HepG2 (cell line): ENCODE data around the gene ARF5. TPM values are rescaled to one million over a fixed set of nuclear protein-coding genes. Genes with fewer than 3 reads are reported as not detected.

Experiments
- ATF1 ChIP-seq: IDR thresholded peaks from 2 replicates; pipeline ENCODE4 v1.6.1; 2016; ENCODE audit warnings: mild to moderate bottlenecking, control low read depth
- BATF2 ChIP-seq: sonication (generic); formaldehyde crosslinking; IDR thresholded peaks from 2 replicates; pipeline ENCODE4 v1.8.0; 2022; ENCODE audit warnings: mild to moderate bottlenecking, missing genetic modification reagents, moderate library complexity
- CREB1 ChIP-seq, 2 experiments: fragments of 450-650 bp in 1 of 2; IDR thresholded peaks; 2 replicates each; pipeline ENCODE4 v1.6.1; 2016 to 2017; ENCODE audit warnings: control low read depth in 1 of 2, mild to moderate bottlenecking in 1 of 2, missing compliant biosample characterization in 1 of 2, missing genetic modification characterization in 1 of 2
- E2F5 ChIP-seq: sonication (generic); formaldehyde crosslinking; conservative IDR thresholded peaks from 2 replicates; pipeline ENCODE4 v1.4.0; 2020; ENCODE audit warnings: missing genetic modification reagents
- GPN1 ChIP-seq: sonication (generic); formaldehyde crosslinking; IDR thresholded peaks from 2 replicates; pipeline ENCODE4 v1.5.1; 2020; ENCODE audit warnings: missing genetic modification reagents, borderline replicate concordance
- HDAC1 ChIP-seq: sonication (generic); formaldehyde crosslinking; IDR thresholded peaks from 2 replicates; pipeline ENCODE4 v1.5.1; 2020; ENCODE audit warnings: mild to moderate bottlenecking, missing genetic modification reagents
- NFYB ChIP-seq: sonication (generic); formaldehyde crosslinking; IDR thresholded peaks from 2 replicates; pipeline ENCODE4 v1.4.0; 2020; ENCODE audit warnings: missing genetic modification reagents
- PHF21A ChIP-seq: sonication (generic); formaldehyde crosslinking; IDR thresholded peaks from 2 replicates; pipeline ENCODE4 v1.5.0; 2020; ENCODE audit warnings: mild to moderate bottlenecking, missing genetic modification reagents
- RNF219 ChIP-seq: sonication (generic); formaldehyde crosslinking; IDR thresholded peaks from 2 replicates; pipeline ENCODE4 v1.5.0; 2020; ENCODE audit warnings: mild to moderate bottlenecking, missing genetic modification reagents
- SETDB1 ChIP-seq: sonication (generic); formaldehyde crosslinking; IDR thresholded peaks from 2 replicates; pipeline ENCODE4 v1.5.1; 2020; ENCODE audit warnings: missing genetic modification reagents, mild to moderate bottlenecking, borderline replicate concordance
- SNAPC5 ChIP-seq: sonication (generic); formaldehyde crosslinking; IDR thresholded peaks from 2 replicates; pipeline ENCODE4 v1.8.1; 2023; ENCODE audit warnings: mild to moderate bottlenecking, missing genetic modification reagents, borderline replicate concordance
- THAP9 ChIP-seq: sonication (generic); formaldehyde crosslinking; IDR thresholded peaks from 2 replicates; pipeline ENCODE4; 2020; ENCODE audit warnings: missing genetic modification reagents, mild to moderate bottlenecking, borderline replicate concordance
- ZFP36 ChIP-seq: fragments of 150-350 bp; IDR thresholded peaks from 2 replicates; pipeline ENCODE4 v1.6.1; 2018; ENCODE audit warnings: borderline replicate concordance, low read length, low read depth; ENCODE audit not compliant: partially characterized antibody
- ZFX ChIP-seq: sonication (generic); formaldehyde crosslinking; IDR thresholded peaks from 2 replicates; pipeline ENCODE4 v1.4.0; 2020; ENCODE audit warnings: mild to moderate bottlenecking, low read depth, missing genetic modification reagents, moderate library complexity
- ZMYM2 ChIP-seq: sonication (generic); formaldehyde crosslinking; IDR thresholded peaks from 2 replicates; pipeline ENCODE4 v1.8.0; 2022; ENCODE audit warnings: mild to moderate bottlenecking, missing genetic modification reagents
- ZNF264 ChIP-seq: sonication (generic); formaldehyde crosslinking; IDR thresholded peaks from 2 replicates; pipeline ENCODE4 v1.4.0; 2020; ENCODE audit warnings: missing genetic modification reagents
- ZNF605 ChIP-seq: sonication (generic); formaldehyde crosslinking; IDR thresholded peaks from 2 replicates; pipeline ENCODE4 v1.8.0; 2022; ENCODE audit warnings: mild to moderate bottlenecking, missing genetic modification reagents
- ZNF629 ChIP-seq: sonication (generic); formaldehyde crosslinking; conservative IDR thresholded peaks from 2 replicates; pipeline ENCODE4 v1.5.0; 2020; ENCODE audit warnings: missing genetic modification reagents
- ZNF761 ChIP-seq: sonication (generic); formaldehyde crosslinking; conservative IDR thresholded peaks from 2 replicates; pipeline ENCODE4 v1.4.0; 2020; ENCODE audit warnings: mild to moderate bottlenecking, missing genetic modification reagents
- ZNF841 ChIP-seq: sonication (generic); formaldehyde crosslinking; IDR thresholded peaks from 2 replicates; pipeline ENCODE4 v1.8.1; 2023; ENCODE audit warnings: missing genetic modification reagents, borderline replicate concordance
- ZSCAN29 ChIP-seq: sonication (generic); formaldehyde crosslinking; conservative IDR thresholded peaks from 2 replicates; pipeline ENCODE4 v1.4.0; 2020; ENCODE audit warnings: mild to moderate bottlenecking, missing genetic modification reagents
- polyA plus RNA-seq, 8 experiments: library from polyadenylated mRNA; depleted of rRNA in 3 of 8; stranded (reverse) in 7 of 8; unstranded in 1 of 8; fragments of >200 nt; fragmentation: Illumina TruSeq in 4 of 8; extraction: Trizol in 4 of 8; gene quantifications; 2 replicates each; pipeline versions ENCODE4 v1.2.1 to v1.2.3, GENCODE V29; 2011 to 2016; ENCODE audit warnings: low read depth in 4 of 8, missing spikeins in 1 of 8, mixed read lengths in 1 of 8; ENCODE audit not compliant: insufficient read depth in 1 of 8
- total RNA-seq, 5 experiments: library from RNA; depleted of rRNA; stranded (reverse); fragments of >200 nt; fragmentation: Illumina TruSeq; extraction: Trizol; gene quantifications; 2 replicates each; pipeline ENCODE4 v1.2.3, GENCODE V29; 2016; ENCODE audit warnings: low read depth in 1 of 5
- TF ChIP-seq, protein P1 (sequence below): sonication (generic); formaldehyde crosslinking; IDR thresholded peaks from 2 replicates; pipeline ENCODE4 v1.8.0; 2022; ENCODE audit warnings: mild to moderate bottlenecking, missing genetic modification reagents, moderate library complexity

ARF5 gene
- total and polyA plus RNA-seq, 2 of the 13 experiments (the other 11 are each of a cell fraction or from before 2014, with no cell fraction given): 109 to 135 TPM

DNA sequence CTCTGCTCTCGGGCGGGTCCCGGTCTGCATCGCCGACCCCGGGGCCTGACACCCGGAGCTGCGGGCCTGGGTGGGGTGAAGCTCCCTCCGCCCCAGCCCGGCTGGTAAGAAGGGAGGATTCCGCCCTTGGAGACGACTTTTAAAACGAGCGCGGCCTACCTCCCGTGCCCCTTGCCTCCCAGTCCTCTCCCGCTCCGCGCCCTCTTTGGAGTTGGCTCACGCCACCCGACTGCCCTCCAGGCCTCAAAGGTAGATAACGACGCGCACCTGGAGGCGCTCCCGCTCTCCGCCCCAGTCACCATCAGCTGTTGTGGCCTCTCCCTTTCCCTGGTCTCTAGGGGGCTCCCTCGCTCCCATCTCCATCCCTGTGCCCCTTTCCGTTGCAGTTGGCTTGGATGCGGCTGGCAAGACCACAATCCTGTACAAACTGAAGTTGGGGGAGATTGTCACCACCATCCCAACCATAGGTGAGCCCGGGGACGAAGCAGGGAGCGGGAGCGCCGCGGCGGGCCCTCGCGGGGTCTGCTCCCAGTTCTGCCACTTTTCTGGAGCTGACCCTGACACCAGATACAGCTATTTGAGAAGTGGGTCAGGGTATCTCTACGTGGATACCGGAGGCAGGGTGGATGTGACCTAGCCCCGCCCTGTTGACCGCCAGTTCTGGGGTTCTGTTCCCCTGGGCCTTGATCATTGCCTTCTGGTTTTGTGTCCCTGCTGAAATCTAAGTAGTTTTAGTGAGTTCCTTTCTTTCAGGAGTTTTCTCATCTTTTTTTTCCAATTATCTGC lies 679 bp downstream of the ARF5 start (continued):
- TF ChIP-seq CREB1 (IDR thresholded peaks at IDR 0.05) (no peak), CREB1 (CRISPR knock-in tag; IDR thresholded peaks at IDR 0.05) (peak; percentile 51), GPN1 (no peak), SETDB1 (CRISPR knock-in tag) (no peak), NFYB (no peak), ZNF605 (CRISPR knock-in tag) (no peak; the same call in 1 of the 2 replicates), HDAC1 (CRISPR knock-in tag) (peak; percentile 71), ZFX (CRISPR knock-in tag) (peak; percentile 81), RNF219 (CRISPR knock-in tag) (no peak), ZFP36 (no peak), ZNF761 (CRISPR knock-in tag) (no peak), ZSCAN29 (CRISPR knock-in tag) (no peak), THAP9 (CRISPR knock-in tag) (no peak), E2F5 (CRISPR knock-in tag) (no peak), ZMYM2 (CRISPR knock-in tag) (no peak), ZNF629 (no peak), SNAPC5 (CRISPR knock-in tag) (no peak), ZNF841 (CRISPR knock-in tag) (no peak), PHF21A (CRISPR knock-in tag) (no peak), ATF1 (CRISPR knock-in tag) (no peak), ZNF264 (CRISPR knock-in tag) (no peak), BATF2 (CRISPR knock-in tag) (no peak)
- TF ChIP-seq, protein P1, sequence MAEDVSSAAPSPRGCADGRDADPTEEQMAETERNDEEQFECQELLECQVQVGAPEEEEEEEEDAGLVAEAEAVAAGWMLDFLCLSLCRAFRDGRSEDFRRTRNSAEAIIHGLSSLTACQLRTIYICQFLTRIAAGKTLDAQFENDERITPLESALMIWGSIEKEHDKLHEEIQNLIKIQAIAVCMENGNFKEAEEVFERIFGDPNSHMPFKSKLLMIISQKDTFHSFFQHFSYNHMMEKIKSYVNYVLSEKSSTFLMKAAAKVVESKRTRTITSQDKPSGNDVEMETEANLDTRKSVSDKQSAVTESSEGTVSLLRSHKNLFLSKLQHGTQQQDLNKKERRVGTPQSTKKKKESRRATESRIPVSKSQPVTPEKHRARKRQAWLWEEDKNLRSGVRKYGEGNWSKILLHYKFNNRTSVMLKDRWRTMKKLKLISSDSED (CRISPR knock-in tag): no peak
